Measurements from ENCODE around the gene TRPM2.

GRCh38 chr21:44462834-44463200 lies 109.4 kb downstream of the TRPM2 start:
- no peak for TF ChIP-seq CTCF (IDR thresholded peaks at IDR 0.05)
- no peak for TF ChIP-seq POLR2A (IDR thresholded peaks at IDR 0.05)

Data from stomach (tissue), 4 donors.